Posterior vena cava (tissue), 2 donors: ENCODE data around the gene DPP6. TPM values are rescaled to one million over a fixed set of nuclear protein-coding genes. Genes with fewer than 3 reads are reported as not detected.

Experiments
- DNase-seq: peaks from one replicate; pipeline ENCODE4 v3.0.0-alpha.2; 2020; ENCODE audit warnings: low spot score
- intact Hi-C, 2 donors: fragments of 100-400 bp; cut with DNase I; formaldehyde crosslinking; loops; one replicate each; pipeline versions ENCODE4 v1.14.1 to v1.14.2; 2022 to 2023
- total RNA-seq, 2 donors: library from RNA; stranded (reverse); fragmentation: NEBNext Ultra II Directional; extraction: Animal tissue kit (Norgen Biotek cat#: 25700); gene quantifications; one replicate each; pipeline ENCODE4 v1.2.1, GENCODE V29; 2021
- donor health status: DM: yes; HTN: yes; CAD: no.
- donor health status: DM: yes; HTN: yes; CAD: no.

Gene DPP6
- total RNA-seq, 2 donors from 2014 or later, result 0.10 to 1.2 TPM

GRCh38 chr7:154375956-154376355 lies 323.8 kb downstream of the DPP6 start:
- intact Hi-C loops, result no loop called here
- no peak for DNase-seq

GRCh38 chr7:154380771-154381170 lies 328.6 kb downstream of the DPP6 start:
- intact Hi-C loops, result no loop called here
- no peak for DNase-seq

DNA sequence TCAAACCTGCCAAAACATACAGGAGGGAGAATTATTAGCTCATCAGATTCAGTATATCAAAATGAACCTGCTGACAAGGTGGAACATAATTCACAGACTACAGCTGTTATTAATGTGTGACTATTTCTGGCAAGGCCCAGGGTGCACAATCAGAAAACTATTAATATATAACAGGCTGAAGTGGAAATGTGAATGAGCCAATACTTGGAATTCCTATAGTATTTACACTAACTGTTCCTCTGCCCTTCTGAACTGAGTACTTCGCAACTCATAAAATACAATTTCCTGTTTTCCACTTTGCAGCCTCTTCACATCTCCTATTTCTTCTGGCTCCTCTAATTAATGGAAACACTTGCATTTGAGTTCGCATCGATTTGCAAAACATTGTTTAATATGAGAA lies 330.8 kb downstream of the DPP6 start:
- intact Hi-C loops, result no loop called here
- DNase-seq, result no peak

- intact Hi-C loops, result no loop called here
- DNase-seq, result no peak
Observed at GRCh38 chr7:154385214-154385613, 333.0 kb downstream of the DPP6 start.

DNA sequence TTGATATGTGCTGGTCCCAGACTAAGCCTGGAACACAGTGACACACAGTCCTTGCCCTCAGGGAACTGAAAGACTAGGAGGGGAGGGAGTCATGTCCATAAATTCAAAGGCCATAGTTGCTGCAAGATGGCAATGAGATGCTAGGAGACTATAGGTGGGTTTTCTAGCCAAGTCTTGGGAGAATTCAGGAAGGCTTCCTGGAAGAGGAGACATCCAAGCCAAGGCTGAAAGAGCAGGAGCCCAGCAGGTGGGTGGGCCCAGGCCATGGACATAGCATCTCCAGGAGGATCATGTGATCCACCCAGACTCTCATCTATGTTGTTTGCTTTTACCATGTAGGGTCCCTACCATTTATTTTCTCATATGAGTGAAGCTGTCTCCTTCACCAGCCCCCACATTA lies 335.1 kb downstream of the DPP6 start:
- no peak for DNase-seq
- intact Hi-C loops, result no loop called here

GRCh38 chr7:154388412-154388811 lies 336.2 kb downstream of the DPP6 start:
- DNase-seq, result no peak
- intact Hi-C loops, result no loop called here

DNA sequence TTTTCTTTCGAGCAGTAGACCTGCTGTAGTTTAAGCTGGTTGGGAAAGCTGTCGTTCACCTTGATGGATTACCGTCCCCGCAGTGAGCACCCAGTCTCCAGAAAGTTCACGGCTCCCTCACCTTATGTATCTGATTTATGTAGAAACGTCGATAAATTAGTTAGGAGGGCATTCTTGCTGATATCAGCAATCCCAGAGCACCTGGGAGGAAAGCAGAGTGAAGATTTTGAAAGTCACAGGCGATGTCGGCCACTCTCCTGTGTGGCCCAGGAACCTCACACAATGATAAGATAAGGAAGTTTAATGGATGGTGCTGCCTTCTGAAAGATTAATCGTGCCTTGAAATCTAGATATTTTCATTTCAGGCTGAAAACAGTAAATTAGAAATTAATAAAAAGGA lies 336.8 kb downstream of the DPP6 start:
- intact Hi-C loops, result no loop called here
- no peak for DNase-seq

- DNase-seq, result no peak
- intact Hi-C loops, result no loop called here
Observed at GRCh38 chr7:154390961-154391360, 338.8 kb downstream of the DPP6 start.

GRCh38 chr7:154394804-154395203 lies 342.6 kb downstream of the DPP6 start:
- no peak for DNase-seq
- intact Hi-C loops, result no loop called here

GRCh38 chr7:154406312-154406711 lies 354.1 kb downstream of the DPP6 start:
- intact Hi-C loops, result no loop called here
- no peak for DNase-seq

- intact Hi-C loops, result loop anchor here in 1 of 2 donors (5.0 kb wide), 1 partner anchor 1852 kb away; no protein-coding TSS in a partner anchor
- no peak for DNase-seq
Observed at GRCh38 chr7:154409703-154410311, 357.6 kb downstream of the DPP6 start.

- DNase-seq, result no peak
- intact Hi-C loops, result loop anchor here in 1 of 2 donors (5.0 kb wide), 1 partner anchor 1850 kb away; no protein-coding TSS in a partner anchor
Observed at GRCh38 chr7:154412105-154412504, 359.9 kb downstream of the DPP6 start.

GRCh38 chr7:154415709-154416399 lies 363.7 kb downstream of the DPP6 start:
- no peak for DNase-seq
- intact Hi-C loops, result no loop called here

DNA sequence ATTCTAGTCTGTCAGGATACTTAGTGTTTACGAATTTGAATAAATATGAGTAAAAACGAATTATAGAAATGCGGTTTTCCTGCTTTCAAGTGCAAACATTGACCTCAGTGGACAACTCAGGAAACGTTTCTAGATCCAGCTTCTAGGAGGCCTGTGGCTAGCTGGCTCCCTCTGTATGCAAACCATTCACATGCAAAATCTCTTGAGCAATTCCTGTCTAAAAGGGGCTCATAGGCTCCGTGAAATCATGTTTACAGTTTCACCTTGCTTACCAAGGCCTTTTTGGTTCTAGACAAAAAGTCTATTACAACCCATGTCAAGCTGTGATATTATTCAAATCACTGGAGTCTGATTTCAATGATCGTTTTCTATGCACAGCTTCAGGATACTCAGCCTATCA lies 364.5 kb downstream of the DPP6 start:
- intact Hi-C loops, result no loop called here
- no peak for DNase-seq

- intact Hi-C loops, result no loop called here
- DNase-seq, result no peak
Observed at GRCh38 chr7:154419344-154419743, 367.1 kb downstream of the DPP6 start.

- intact Hi-C loops, result no loop called here
- DNase-seq, result no peak
Observed at GRCh38 chr7:154423231-154423630, 371.0 kb downstream of the DPP6 start.

DNA sequence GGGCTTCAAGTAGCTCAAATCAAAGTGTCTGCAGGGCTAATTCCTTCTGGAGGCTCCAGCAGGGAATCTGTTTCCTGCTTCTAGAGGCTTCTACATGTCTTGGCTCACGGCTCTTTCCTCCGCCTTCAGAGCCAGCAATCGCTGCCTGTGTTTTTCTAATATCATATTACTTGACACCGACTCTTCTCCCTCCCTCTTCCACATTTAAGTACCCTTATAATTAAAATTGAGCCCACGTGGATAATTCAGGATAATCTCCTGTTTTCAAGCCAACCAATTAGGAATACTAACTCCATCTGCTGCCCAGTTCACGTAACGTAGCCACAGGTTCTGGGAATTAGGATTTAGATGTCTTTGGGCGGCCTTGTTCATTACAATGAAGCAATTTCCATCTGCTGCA lies 372.2 kb downstream of the DPP6 start:
- no peak for DNase-seq
- intact Hi-C loops, result no loop called here

GRCh38 chr7:154425271-154425670 lies 373.1 kb downstream of the DPP6 start:
- intact Hi-C loops, result no loop called here
- no peak for DNase-seq

GRCh38 chr7:154426778-154427177 lies 374.6 kb downstream of the DPP6 start:
- intact Hi-C loops, result no loop called here
- DNase-seq, result no peak

DNA sequence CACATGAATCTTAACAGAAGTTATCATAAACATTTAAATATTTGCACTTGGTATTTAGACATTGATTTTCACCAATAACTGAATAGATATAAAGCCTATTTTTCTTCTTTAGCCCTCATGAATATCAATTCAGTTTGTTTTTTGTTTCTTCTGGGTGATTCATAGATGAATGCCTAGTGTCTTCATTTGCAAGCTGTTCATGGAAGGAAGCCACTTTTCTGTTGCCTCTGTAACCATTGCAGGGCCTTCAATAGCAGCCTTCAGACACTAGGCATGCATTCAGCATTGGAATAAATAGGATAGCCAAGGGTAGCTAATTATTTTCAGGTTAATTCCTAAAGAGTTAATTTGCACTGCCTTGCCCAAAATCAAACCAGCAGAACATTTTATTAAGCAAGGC lies 375.3 kb downstream of the DPP6 start:
- intact Hi-C loops, result no loop called here
- DNase-seq, result no peak

GRCh38 chr7:154429666-154430404 lies 377.6 kb downstream of the DPP6 start:
- DNase-seq, result no peak
- intact Hi-C loops, result no loop called here
